ENCODE results near the gene RASSF1. TPM values are rescaled to one million over a fixed set of nuclear protein-coding genes. Genes with fewer than 3 reads are reported as not detected.
A peak's percentile ranks its signal among the peaks of the same experiment; 100 is the strongest.

RASSF1 gene
- total RNA-seq, 1 experiment from 2014 or later, result 20.0 TPM

DNA sequence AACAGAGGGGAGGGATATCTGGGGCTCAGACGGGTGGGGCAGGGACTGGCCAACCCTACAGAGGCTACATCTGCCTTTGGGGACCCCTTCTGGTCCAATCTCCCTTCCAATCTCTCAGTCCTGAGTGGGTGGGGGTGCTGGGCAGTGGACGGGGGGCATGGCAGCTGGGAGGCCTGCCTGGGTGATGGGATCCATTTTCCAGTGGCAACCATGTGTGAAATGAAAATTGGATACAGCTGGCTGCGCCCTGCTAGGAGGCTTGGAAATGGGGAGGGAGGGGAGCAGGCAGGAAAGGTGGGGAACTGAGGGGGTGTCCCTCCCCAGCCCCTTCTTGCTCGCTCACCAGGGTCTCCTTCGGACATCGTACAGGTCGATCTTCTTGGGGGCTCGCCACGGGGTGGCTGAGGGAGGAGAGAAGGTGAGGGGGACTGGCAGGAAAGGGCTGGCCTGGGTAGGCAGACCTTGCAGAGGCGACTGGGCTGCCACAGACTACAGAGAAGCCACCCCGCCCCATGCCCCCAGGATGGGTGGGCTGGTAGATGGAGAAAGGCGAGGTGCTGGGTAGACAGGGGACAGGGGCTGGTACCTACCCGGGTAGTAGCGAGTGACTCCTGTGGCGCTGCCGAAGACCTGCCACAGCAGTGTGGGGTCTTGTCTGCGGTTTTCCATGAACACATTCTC lies 39.9 kb upstream of the RASSF1 start:
- no peaks in the 10 kb centered on the region for H3K4me1 ChIP-seq (ENCODE audit: insufficient read depth, low read length)
- H3F3A ChIP-seq (ENCODE audit: low read length, unreplicated experiment), result no peaks in the 10 kb centered on the region
- no peak overlapping the region for H3K4me3 ChIP-seq (ENCODE audit: low read length)
- H2AFZ ChIP-seq (ENCODE audit: low read length), result no peak overlapping the region
- ChIA-PET CTCF (no interaction called here), POLR2A (ENCODE audit: unreplicated experiment) (no interaction called here)
- H3K27ac ChIP-seq (ENCODE audit: low read length), result no peak overlapping the region
- no TSS peak for BruUV-seq (replicated peaks)
- no peak overlapping the region for H3K4me2 ChIP-seq (ENCODE audit: low read length)
- no peaks in the 10 kb centered on the region for H3K9me2 ChIP-seq (replicated peaks; ENCODE audit: low read length)
- no peak for DNase-seq
- no peaks in the 10 kb centered on the region for H3K27me3 ChIP-seq (ENCODE audit: low read length)
- no peak for TF ChIP-seq CTCF (conservative IDR thresholded peaks at IDR 0.05; ENCODE audit: low read depth, low read length)
- TF ChIP-seq EZH2 (IDR thresholded peaks at IDR 0.05; ENCODE audit: low read length, unreplicated experiment), result no peak
- no peak for TF ChIP-seq EZH2phosphoT487 (IDR thresholded peaks at IDR 0.05; ENCODE audit: borderline replicate concordance, low read length)
- ATAC-seq, result no peak
- intact Hi-C loops (cut with micrococcal nuclease), result no loop called here
- no peaks in the 10 kb centered on the region for H3K79me2 ChIP-seq (ENCODE audit: low read length)
- H4K20me1 ChIP-seq (ENCODE audit: low read length), result no peaks in the 10 kb centered on the region
- no peaks in the 10 kb centered on the region for H3K36me3 ChIP-seq (ENCODE audit: low read depth, low read length)
- H3K9me3 ChIP-seq (ENCODE audit: low read length), result no peaks in the 10 kb centered on the region
- H3K9ac ChIP-seq (ENCODE audit: low read length), result no peak overlapping the region

- no peaks in the 10 kb centered on the region for H3K79me2 ChIP-seq (ENCODE audit: low read length)
- no peaks in the 10 kb centered on the region for H3K9me2 ChIP-seq (replicated peaks; ENCODE audit: low read length)
- H3K27me3 ChIP-seq (ENCODE audit: low read length), result no peaks in the 10 kb centered on the region
- no peaks in the 10 kb centered on the region for H3F3A ChIP-seq (ENCODE audit: low read length, unreplicated experiment)
- POLR2A ChIA-PET (ENCODE audit: unreplicated experiment), result no interaction called here
- H3K9me3 ChIP-seq (ENCODE audit: low read length), result no peaks in the 10 kb centered on the region
- no peaks in the 10 kb centered on the region for H4K20me1 ChIP-seq (ENCODE audit: low read length)
- CTCF ChIA-PET, result no interaction called here
- no peak for TF ChIP-seq EZH2 (IDR thresholded peaks at IDR 0.05; ENCODE audit: low read length, unreplicated experiment)
- no peak for TF ChIP-seq CTCF (conservative IDR thresholded peaks at IDR 0.05; ENCODE audit: low read depth, low read length)
- ATAC-seq (no peak), DNase-seq (no peak)
- no peaks in the 10 kb centered on the region for H3K4me1 ChIP-seq (ENCODE audit: insufficient read depth, low read length)
- no peaks in the 10 kb centered on the region for H3K36me3 ChIP-seq (ENCODE audit: low read depth, low read length)
- intact Hi-C loops (cut with micrococcal nuclease), result no loop called here
- no peak overlapping the region for H3K4me2 ChIP-seq (ENCODE audit: low read length)
- H3K4me3 ChIP-seq (ENCODE audit: low read length), result no peak overlapping the region
- H3K9ac ChIP-seq (ENCODE audit: low read length), result no peak overlapping the region
- H2AFZ ChIP-seq (ENCODE audit: low read length), result no peak overlapping the region
- H3K27ac ChIP-seq (ENCODE audit: low read length), result no peak overlapping the region
- BruUV-seq (replicated peaks), result no TSS peak
Observed at GRCh38 chr3:50378757-50379156, 38.1 kb upstream of the RASSF1 start.

- ChIA-PET CTCF (no interaction called here), POLR2A (ENCODE audit: unreplicated experiment) (no interaction called here)
- no peaks in the 10 kb centered on the region for H3K79me2 ChIP-seq (ENCODE audit: low read length)
- ATAC-seq, result no peak
- intact Hi-C loops (cut with micrococcal nuclease), result no loop called here
- H3K9me2 ChIP-seq (replicated peaks; ENCODE audit: low read length), result no peaks in the 10 kb centered on the region
- no peaks in the 10 kb centered on the region for H3K36me3 ChIP-seq (ENCODE audit: low read depth, low read length)
- no peak overlapping the region for H3K27ac ChIP-seq (ENCODE audit: low read length)
- H2AFZ ChIP-seq (ENCODE audit: low read length), result no peak overlapping the region
- no peaks in the 10 kb centered on the region for H3K27me3 ChIP-seq (ENCODE audit: low read length)
- H3K4me3 ChIP-seq (ENCODE audit: low read length), result no peak overlapping the region
- H3K4me2 ChIP-seq (ENCODE audit: low read length), result no peak overlapping the region
- TF ChIP-seq EZH2 (IDR thresholded peaks at IDR 0.05; ENCODE audit: low read length, unreplicated experiment), result no peak
- 0 out of 2 replicates have a peak, but pooled peaks have one; percentile 11 for TF ChIP-seq CTCF (conservative IDR thresholded peaks at IDR 0.05; ENCODE audit: low read depth, low read length)
- no peak for TF ChIP-seq EZH2phosphoT487 (IDR thresholded peaks at IDR 0.05; ENCODE audit: borderline replicate concordance, low read length)
- H3K4me1 ChIP-seq (ENCODE audit: insufficient read depth, low read length), result no peaks in the 10 kb centered on the region
- no peaks in the 10 kb centered on the region for H3F3A ChIP-seq (ENCODE audit: low read length, unreplicated experiment)
- no peaks in the 10 kb centered on the region for H3K9me3 ChIP-seq (ENCODE audit: low read length)
- no TSS peak for BruUV-seq (replicated peaks)
- no peaks in the 10 kb centered on the region for H4K20me1 ChIP-seq (ENCODE audit: low read length)
- DNase-seq, result no peak
- no peak overlapping the region for H3K9ac ChIP-seq (ENCODE audit: low read length)
Observed at GRCh38 chr3:50378024-50378423, 37.4 kb upstream of the RASSF1 start.

Measured in PC-3 (cell line).